Measurements from ENCODE around the gene LDLRAD3. TPM values are rescaled to one million over a fixed set of nuclear protein-coding genes. Genes with fewer than 3 reads are reported as not detected.

Gene LDLRAD3
- total RNA-seq, 2 donors from 2014 or later = 0.19 to 0.45 TPM

- ATAC-seq (replicated peaks) = no peak
- H3K27ac Mint-ChIP-seq = no peak overlapping the region
- H3K36me3 Mint-ChIP-seq (ENCODE audit: low read depth) = no peaks in the 10 kb centered on the region
- H3K4me3 Mint-ChIP-seq = no peak overlapping the region
- H3K27me3 Mint-ChIP-seq = peaks cover 4% of the 10 kb centered on the region
- H3K9me3 Mint-ChIP-seq = no peaks in the 10 kb centered on the region
- no peaks in the 10 kb centered on the region for H3K4me1 Mint-ChIP-seq
Observed at GRCh38 chr11:36235750-36236149, 291.9 kb downstream of the LDLRAD3 start.

- peaks cover 4% of the 10 kb centered on the region for H3K27me3 Mint-ChIP-seq
- no peaks in the 10 kb centered on the region for H3K9me3 Mint-ChIP-seq
- no peaks in the 10 kb centered on the region for H3K36me3 Mint-ChIP-seq (ENCODE audit: low read depth)
- H3K27ac Mint-ChIP-seq = no peak overlapping the region
- H3K4me1 Mint-ChIP-seq = no peaks in the 10 kb centered on the region
- H3K4me3 Mint-ChIP-seq = no peak overlapping the region
- no peak for ATAC-seq (replicated peaks)
Observed at GRCh38 chr11:36237391-36237790, 293.5 kb downstream of the LDLRAD3 start.

DNA sequence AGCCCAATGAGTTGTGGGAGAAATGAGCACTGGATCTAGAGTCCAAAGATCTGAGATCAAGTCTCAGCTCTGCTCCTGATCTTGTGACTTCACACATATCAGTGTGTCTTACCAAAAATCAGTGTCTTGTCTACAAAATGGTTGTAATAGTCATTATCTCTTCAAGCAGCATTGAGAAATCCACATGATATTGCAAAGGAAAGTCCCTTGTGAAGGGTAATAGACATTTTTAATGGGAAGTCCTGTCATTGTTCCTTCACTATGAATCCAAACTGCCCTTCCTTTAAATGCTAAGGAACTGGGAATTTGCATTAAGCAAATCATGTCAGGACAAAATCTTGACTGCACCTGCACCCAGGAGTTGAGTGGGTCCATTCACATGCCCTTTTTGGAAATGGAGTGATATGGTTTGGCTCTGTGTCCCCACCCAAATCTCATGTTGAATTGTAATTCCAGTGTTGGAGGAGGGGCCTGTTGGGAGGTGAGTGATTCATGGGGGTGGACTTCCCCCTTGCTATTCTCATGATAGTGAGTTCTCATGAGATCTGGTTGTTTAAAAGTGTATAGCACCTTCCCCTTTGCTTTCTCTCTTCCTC, 294.3 kb downstream of the LDLRAD3 start:
- no peak overlapping the region for H3K27ac Mint-ChIP-seq
- no peaks in the 10 kb centered on the region for H3K4me1 Mint-ChIP-seq
- H3K27me3 Mint-ChIP-seq = peaks cover 4% of the 10 kb centered on the region
- H3K4me3 Mint-ChIP-seq = no peak overlapping the region
- no peaks in the 10 kb centered on the region for H3K9me3 Mint-ChIP-seq
- no peaks in the 10 kb centered on the region for H3K36me3 Mint-ChIP-seq (ENCODE audit: low read depth)
- no peak for ATAC-seq (replicated peaks)

GRCh38 chr11:36238881-36239280, 295.0 kb downstream of the LDLRAD3 start:
- H3K36me3 Mint-ChIP-seq (ENCODE audit: low read depth) = no peaks in the 10 kb centered on the region
- H3K27ac Mint-ChIP-seq = no peak overlapping the region
- no peaks in the 10 kb centered on the region for H3K9me3 Mint-ChIP-seq
- H3K4me1 Mint-ChIP-seq = no peaks in the 10 kb centered on the region
- H3K4me3 Mint-ChIP-seq = no peak overlapping the region
- peaks cover 4% of the 10 kb centered on the region for H3K27me3 Mint-ChIP-seq
- no peak for ATAC-seq (replicated peaks)

DNA sequence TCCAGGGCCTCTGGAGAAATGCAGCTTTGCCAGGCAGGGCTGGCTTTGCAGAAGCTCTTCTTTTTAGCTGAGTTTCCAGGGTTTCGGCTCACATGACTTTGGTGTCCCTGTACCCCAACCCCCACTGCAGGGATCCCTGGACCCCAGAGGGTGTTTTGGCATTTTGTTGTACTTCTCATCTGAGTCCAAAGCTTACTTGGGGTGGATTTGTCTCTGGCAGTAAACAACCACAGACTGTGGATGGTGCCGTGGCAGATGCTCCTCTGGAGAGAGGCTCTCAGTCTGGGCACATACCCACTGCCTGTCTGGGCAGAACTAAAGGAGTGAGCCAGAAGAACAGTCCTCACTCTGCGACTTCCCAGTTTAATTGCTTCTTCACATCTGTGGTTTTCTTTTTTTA, 295.8 kb downstream of the LDLRAD3 start:
- no peaks in the 10 kb centered on the region for H3K4me1 Mint-ChIP-seq
- ATAC-seq (replicated peaks) = no peak
- no peaks in the 10 kb centered on the region for H3K36me3 Mint-ChIP-seq (ENCODE audit: low read depth)
- no peak overlapping the region for H3K27ac Mint-ChIP-seq
- no peaks in the 10 kb centered on the region for H3K9me3 Mint-ChIP-seq
- peaks cover 8% of the 10 kb centered on the region for H3K27me3 Mint-ChIP-seq
- H3K4me3 Mint-ChIP-seq = no peak overlapping the region

DNA sequence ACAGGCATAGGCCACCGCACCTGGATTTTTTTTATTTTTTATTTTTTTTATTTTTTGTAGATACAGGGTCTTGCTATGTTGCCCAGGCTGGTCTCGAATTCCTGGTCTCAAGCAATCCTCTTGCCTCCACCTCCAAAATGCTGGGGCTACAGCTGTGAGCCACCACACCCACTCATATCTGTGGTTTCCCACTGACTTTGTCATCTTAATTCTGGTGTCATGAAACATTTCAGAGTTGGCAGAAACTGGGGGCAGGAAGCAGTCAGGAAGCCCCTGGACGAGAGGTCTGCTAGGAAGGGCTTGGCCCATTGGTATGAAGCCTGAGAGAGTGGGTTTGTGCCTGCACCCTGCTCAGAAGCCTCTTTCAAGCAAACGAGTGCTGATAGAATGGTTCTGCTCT, 296.3 kb downstream of the LDLRAD3 start:
- Mint-ChIP-seq H3K4me3 (no peak overlapping the region), H3K27ac (no peak overlapping the region)
- ATAC-seq (replicated peaks) = no peak

DNA sequence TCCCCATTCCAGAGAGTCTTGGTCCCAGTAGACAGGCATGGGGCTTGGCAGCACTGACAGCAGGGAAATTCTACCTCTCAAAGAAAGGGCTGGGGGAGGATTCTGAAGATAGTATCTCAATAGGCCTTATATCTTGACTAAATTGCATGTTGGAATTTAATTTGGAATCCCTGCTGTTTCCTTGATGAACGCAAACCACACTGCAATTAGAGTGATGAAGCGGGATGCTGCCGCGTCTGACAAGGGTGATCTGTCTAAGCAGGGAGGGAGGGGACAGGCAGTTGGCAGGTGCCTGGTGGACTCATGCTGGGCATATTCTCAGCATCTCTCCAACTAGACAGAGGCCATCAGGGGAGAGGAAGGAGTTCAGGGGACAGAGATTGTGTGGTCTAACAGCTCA, 296.9 kb downstream of the LDLRAD3 start:
- H3K36me3 Mint-ChIP-seq (ENCODE audit: low read depth) = no peaks in the 10 kb centered on the region
- peaks cover 4% of the 10 kb centered on the region for H3K9me3 Mint-ChIP-seq
- no peak for ATAC-seq (replicated peaks)
- H3K4me1 Mint-ChIP-seq = no peaks in the 10 kb centered on the region
- no peak overlapping the region for H3K4me3 Mint-ChIP-seq
- H3K27ac Mint-ChIP-seq = no peak overlapping the region
- peaks cover 18% of the 10 kb centered on the region for H3K27me3 Mint-ChIP-seq

More for the DNA sequence above, 296.3 kb downstream of the LDLRAD3 start:
- no peaks in the 10 kb centered on the region for H3K4me1 Mint-ChIP-seq
- peaks cover 13% of the 10 kb centered on the region for H3K27me3 Mint-ChIP-seq
- H3K36me3 Mint-ChIP-seq (ENCODE audit: low read depth) = no peaks in the 10 kb centered on the region
- peaks cover 3% of the 10 kb centered on the region for H3K9me3 Mint-ChIP-seq

- peaks cover 4% of the 10 kb centered on the region for H3K9me3 Mint-ChIP-seq
- no peaks in the 10 kb centered on the region for H3K4me1 Mint-ChIP-seq
- H3K36me3 Mint-ChIP-seq (ENCODE audit: low read depth) = no peaks in the 10 kb centered on the region
- H3K27ac Mint-ChIP-seq = no peak overlapping the region
- H3K27me3 Mint-ChIP-seq = peaks cover 18% of the 10 kb centered on the region
- no peak overlapping the region for H3K4me3 Mint-ChIP-seq
- ATAC-seq (replicated peaks) = no peak
Observed at GRCh38 chr11:36241497-36241896, 297.6 kb downstream of the LDLRAD3 start.

- Mint-ChIP-seq H3K9me3 (peaks cover 4% of the 10 kb centered on the region), H3K36me3 (ENCODE audit: low read depth) (no peaks in the 10 kb centered on the region), H3K27ac (no peak overlapping the region), H3K27me3 (peaks cover 30% of the 10 kb centered on the region), H3K4me3 (no peak overlapping the region), H3K4me1 (no peaks in the 10 kb centered on the region)
- no peak for ATAC-seq (replicated peaks)
Observed at GRCh38 chr11:36243641-36244040, 299.8 kb downstream of the LDLRAD3 start.

DNA sequence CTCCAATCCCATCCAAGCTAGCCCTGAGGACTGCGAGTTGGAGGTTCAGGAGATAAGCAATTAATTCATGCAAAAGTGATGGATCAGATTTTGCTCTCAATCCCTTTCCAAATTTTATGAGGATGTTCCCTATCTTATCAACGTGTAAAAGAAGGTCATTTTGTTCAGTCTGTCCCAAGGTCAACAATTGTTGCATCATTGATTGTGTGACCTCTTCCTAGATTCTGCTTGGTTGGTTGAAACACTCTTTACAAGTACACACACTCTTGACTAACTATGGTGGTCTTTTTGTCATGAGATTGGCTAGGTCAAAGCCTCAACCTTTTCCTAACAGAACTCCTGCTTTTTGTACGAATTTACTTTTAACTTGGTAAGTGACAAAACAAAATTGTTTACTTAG, 303.6 kb downstream of the LDLRAD3 start:
- Mint-ChIP-seq H3K36me3 (ENCODE audit: low read depth) (no peaks in the 10 kb centered on the region), H3K4me3 (no peak overlapping the region), H3K4me1 (no peaks in the 10 kb centered on the region), H3K27ac (no peak overlapping the region), H3K9me3 (peaks cover 4% of the 10 kb centered on the region), H3K27me3 (peaks cover 52% of the 10 kb centered on the region)
- ATAC-seq (replicated peaks) = no peak

GRCh38 chr11:36248436-36248835, 304.6 kb downstream of the LDLRAD3 start:
- Mint-ChIP-seq H3K9me3 (peaks cover 4% of the 10 kb centered on the region), H3K27me3 (peaks cover 52% of the 10 kb centered on the region), H3K4me3 (no peak overlapping the region), H3K27ac (no peak overlapping the region), H3K4me1 (no peaks in the 10 kb centered on the region), H3K36me3 (ENCODE audit: low read depth) (no peaks in the 10 kb centered on the region)
- ATAC-seq (replicated peaks) = no peak

DNA sequence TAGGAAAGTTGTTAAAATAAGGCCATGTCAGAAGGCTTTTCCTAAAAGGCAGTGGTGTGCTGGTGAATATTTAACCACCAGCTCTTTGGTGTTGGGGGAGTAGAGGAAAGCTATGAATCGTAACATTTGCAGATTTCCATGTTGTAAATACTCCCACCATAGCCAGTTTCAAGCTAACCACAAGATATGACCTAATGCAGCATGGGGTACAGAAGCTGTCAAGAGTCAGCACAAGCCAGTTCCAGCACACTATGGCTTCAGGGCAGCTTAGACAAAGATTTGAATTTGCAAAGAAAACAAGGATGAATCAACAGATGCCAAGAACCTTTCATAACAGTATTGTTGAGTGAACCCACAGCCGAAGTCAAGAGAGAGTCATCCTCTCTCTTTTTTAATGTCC, 305.4 kb downstream of the LDLRAD3 start:
- peaks cover 4% of the 10 kb centered on the region for H3K9me3 Mint-ChIP-seq
- no peak overlapping the region for H3K4me3 Mint-ChIP-seq
- H3K4me1 Mint-ChIP-seq = no peaks in the 10 kb centered on the region
- peak; percentile 67 for ATAC-seq (replicated peaks)
- no peaks in the 10 kb centered on the region for H3K36me3 Mint-ChIP-seq (ENCODE audit: low read depth)
- H3K27me3 Mint-ChIP-seq = peaks cover 55% of the 10 kb centered on the region
- H3K27ac Mint-ChIP-seq = no peak overlapping the region

DNA sequence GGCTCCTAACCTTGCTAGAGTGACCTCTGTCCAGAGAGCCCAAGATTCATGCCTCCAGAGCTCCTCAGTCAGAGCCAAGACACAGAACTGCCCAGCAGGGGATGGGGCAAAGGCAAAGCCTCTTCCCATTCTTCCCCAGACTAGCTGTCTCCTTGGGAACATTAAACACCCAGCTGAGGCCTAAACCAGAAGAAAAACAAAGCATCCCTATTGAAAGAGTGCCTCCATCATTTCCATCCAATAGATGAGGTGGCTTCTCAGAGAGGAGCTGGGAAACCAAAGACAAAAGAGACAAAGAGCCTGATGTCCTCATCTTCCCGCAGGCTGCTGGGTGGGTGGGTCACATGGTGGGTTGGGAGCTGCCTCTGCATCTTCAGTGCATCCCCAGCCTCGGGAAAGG, 308.0 kb downstream of the LDLRAD3 start:
- Mint-ChIP-seq H3K27ac (no peak overlapping the region), H3K4me1 (no peaks in the 10 kb centered on the region), H3K4me3 (no peak overlapping the region), H3K36me3 (ENCODE audit: low read depth) (no peaks in the 10 kb centered on the region), H3K9me3 (no peaks in the 10 kb centered on the region), H3K27me3 (peaks cover 42% of the 10 kb centered on the region)
- ATAC-seq (replicated peaks) = no peak

- no peak for ATAC-seq (replicated peaks)
- Mint-ChIP-seq H3K27me3 (peaks cover 38% of the 10 kb centered on the region), H3K36me3 (ENCODE audit: low read depth) (no peaks in the 10 kb centered on the region), H3K9me3 (no peaks in the 10 kb centered on the region), H3K4me1 (no peaks in the 10 kb centered on the region), H3K4me3 (no peak overlapping the region), H3K27ac (no peak overlapping the region)
Observed at GRCh38 chr11:36253238-36253637, 309.4 kb downstream of the LDLRAD3 start.

GRCh38 chr11:36254713-36255112, 310.9 kb downstream of the LDLRAD3 start:
- Mint-ChIP-seq H3K36me3 (ENCODE audit: low read depth) (no peaks in the 10 kb centered on the region), H3K4me1 (no peaks in the 10 kb centered on the region), H3K4me3 (no peak overlapping the region), H3K27me3 (peaks cover 34% of the 10 kb centered on the region), H3K9me3 (no peaks in the 10 kb centered on the region), H3K27ac (no peak overlapping the region)
- ATAC-seq (replicated peaks) = no peak

DNA sequence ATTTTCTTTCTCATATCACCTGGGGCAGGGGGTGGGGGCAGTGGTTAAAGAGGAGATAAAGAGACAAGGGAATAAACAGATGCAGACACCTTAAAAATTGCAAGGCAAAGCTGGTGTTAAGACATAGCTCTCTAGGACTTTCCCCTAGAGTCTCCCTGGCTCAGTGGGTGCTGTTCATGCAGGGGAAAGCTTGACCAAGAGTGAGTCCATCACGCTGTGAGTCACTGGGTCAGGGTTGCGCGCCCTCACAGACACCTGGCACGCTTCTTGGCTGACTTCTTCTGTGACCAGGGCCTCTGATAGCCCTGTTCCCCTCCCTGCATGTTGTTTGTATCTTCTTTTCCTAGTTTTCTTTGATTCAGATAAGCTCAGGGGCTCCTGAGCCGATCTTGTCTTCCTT, 313.5 kb downstream of the LDLRAD3 start:
- ATAC-seq (replicated peaks) = no peak

More for the DNA sequence above, 313.5 kb downstream of the LDLRAD3 start:
- Mint-ChIP-seq H3K36me3 (ENCODE audit: low read depth) (no peaks in the 10 kb centered on the region), H3K4me3 (no peak overlapping the region), H3K9me3 (no peaks in the 10 kb centered on the region), H3K4me1 (no peaks in the 10 kb centered on the region), H3K27ac (no peak overlapping the region), H3K27me3 (peaks cover 30% of the 10 kb centered on the region)

Measured in activated T-helper 17 cell treated with anti-CD3 and anti-CD28 coated beads, Interleukin-2, amount 50 U/mL, for 72 hours (primary cell).